Naive B cell (primary cell): ENCODE measurements around the gene MARCHF10. TPM values are rescaled to one million over a fixed set of nuclear protein-coding genes. Genes with fewer than 3 reads are reported as not detected.
A peak's percentile ranks its signal among the peaks of the same experiment; 100 is the strongest.

Experiments used
- ATAC-seq, 2 donors: fragments of 150-1000 bp; cut with Tn5 transposase; 2 replicates each; pipeline ENCODE4 v1.10.0; 2021; ENCODE audit warnings: low read depth in 2 of 2, mild to moderate bottlenecking in 2 of 2, moderate library complexity in 2 of 2
- DNase-seq: peaks from one replicate; pipeline ENCODE4 v3.0.0; 2022
- H3K27ac Mint-ChIP-seq, 6 donors: one replicate each; pipeline ENCODE4 v1.8.0; 2020 to 2022; ENCODE audit warnings: mild to moderate bottlenecking in 6 of 6, mixed read lengths in 6 of 6, moderate library complexity in 5 of 6, inconsistent platforms in 2 of 6
- H3K27me3 Mint-ChIP-seq, 3 donors: one replicate each; pipeline ENCODE4 v1.8.0; 2021 to 2022; ENCODE audit warnings: mixed read lengths in 3 of 3, mild to moderate bottlenecking in 1 of 3
- H3K36me3 Mint-ChIP-seq, 2 donors: one replicate each; pipeline ENCODE4 v1.8.0; 2020 to 2022; ENCODE audit warnings: mixed read lengths in 2 of 2, inconsistent platforms in 1 of 2, mild to moderate bottlenecking in 1 of 2
- H3K4me1 Mint-ChIP-seq, 3 donors: one replicate each; pipeline ENCODE4 v1.8.0; 2020 to 2022; ENCODE audit warnings: mixed read lengths in 3 of 3, inconsistent platforms in 1 of 3, mild to moderate bottlenecking in 1 of 3, moderate library complexity in 1 of 3
- H3K4me3 Mint-ChIP-seq, 8 donors: one replicate each; pipeline ENCODE4 v1.8.0; 2020 to 2022; ENCODE audit warnings: mild to moderate bottlenecking in 8 of 8, mixed read lengths in 8 of 8, moderate library complexity in 8 of 8, inconsistent platforms in 2 of 8
- H3K9me3 Mint-ChIP-seq, 7 donors: one replicate each; pipeline ENCODE4 v1.8.0; 2020 to 2022; ENCODE audit warnings: mixed read lengths in 7 of 7, mild to moderate bottlenecking in 5 of 7, inconsistent platforms in 2 of 7, moderate library complexity in 1 of 7
- polyA plus RNA-seq, 6 donors: library from polyadenylated mRNA; unstranded; fragments of 300-500 nt; fragmentation: Illumina TruSeq; gene quantifications; one replicate each; pipeline ENCODE4 v1.2.3, GENCODE V29; 2021; ENCODE audit warnings: low read depth in 6 of 6

The MARCHF10 gene
- polyA plus RNA-seq, 6 donors from 2014 or later: 0.21 to 0.27 TPM; not detected in 4

GRCh38 chr17:62774338-62774737 lies 33.8 kb downstream of the MARCHF10 start:
- Mint-ChIP-seq H3K9me3 (peaks cover 0 to 11% (median 4%) of the 10 kb centered on the region in 7 donors), H3K27me3 (peaks cover 14 to 31% (median 23%) of the 10 kb centered on the region in 3 donors), H3K4me3 (no peak overlapping the region), H3K36me3 (no peaks in the 10 kb centered on the region), H3K4me1 (no peaks in the 10 kb centered on the region), H3K27ac (peak overlapping the region in 1 of 6 donors; percentile 51)
- no peak for DNase-seq
- no peak for ATAC-seq

GRCh38 chr17:62767997-62768396 lies 40.1 kb downstream of the MARCHF10 start:
- H3K9me3 Mint-ChIP-seq: peaks cover 0 to 14% (median 4%) of the 10 kb centered on the region in 7 donors
- peaks cover 0 to 23% (median 12%) of the 10 kb centered on the region in 3 donors for H3K27me3 Mint-ChIP-seq
- H3K4me3 Mint-ChIP-seq: no peak overlapping the region
- H3K4me1 Mint-ChIP-seq: no peaks in the 10 kb centered on the region
- no peaks in the 10 kb centered on the region for H3K36me3 Mint-ChIP-seq
- ATAC-seq (no peak), DNase-seq (no peak)
- peak overlapping the region in 1 of 6 donors; percentile 15 for H3K27ac Mint-ChIP-seq

- Mint-ChIP-seq H3K36me3 (no peaks in the 10 kb centered on the region), H3K4me1 (no peaks in the 10 kb centered on the region), H3K27ac (peak overlapping the region in 1 of 6 donors; percentile 15), H3K27me3 (peaks cover 0 to 23% (median 17%) of the 10 kb centered on the region in 3 donors), H3K4me3 (no peak overlapping the region), H3K9me3 (peaks cover 0 to 3% (median 0%) of the 10 kb centered on the region in 7 donors)
- DNase-seq (no peak), ATAC-seq (no peak)
Measured at GRCh38 chr17:62765351-62765750, 42.8 kb downstream of the MARCHF10 start.

- Mint-ChIP-seq H3K4me3 (no peak overlapping the region), H3K27ac (peak overlapping the region in 1 of 6 donors; percentile 11), H3K36me3 (no peaks in the 10 kb centered on the region), H3K4me1 (no peaks in the 10 kb centered on the region), H3K9me3 (peaks cover 0 to 3% (median 0%) of the 10 kb centered on the region in 7 donors), H3K27me3 (peaks cover 0 to 31% (median 17%) of the 10 kb centered on the region in 3 donors)
- ATAC-seq: no peak
- DNase-seq: no peak
Measured at GRCh38 chr17:62763891-62764600, 44.1 kb downstream of the MARCHF10 start.

GRCh38 chr17:62761884-62762283 lies 46.2 kb downstream of the MARCHF10 start:
- ATAC-seq: no peak
- H3K9me3 Mint-ChIP-seq: no peaks in the 10 kb centered on the region
- no peak overlapping the region for H3K27ac Mint-ChIP-seq
- DNase-seq: no peak
- H3K36me3 Mint-ChIP-seq: no peaks in the 10 kb centered on the region
- no peak overlapping the region for H3K4me3 Mint-ChIP-seq
- peaks cover 0 to 31% (median 16%) of the 10 kb centered on the region in 3 donors for H3K27me3 Mint-ChIP-seq
- no peaks in the 10 kb centered on the region for H3K4me1 Mint-ChIP-seq

- no peak for DNase-seq
Measured at GRCh38 chr17:62760945-62761267, 47.2 kb downstream of the MARCHF10 start.

GRCh38 chr17:62760059-62760944 lies 47.8 kb downstream of the MARCHF10 start:
- H3K4me1 Mint-ChIP-seq: no peaks in the 10 kb centered on the region
- no peak for DNase-seq
- H3K27ac Mint-ChIP-seq: no peak overlapping the region
- H3K36me3 Mint-ChIP-seq: no peaks in the 10 kb centered on the region
- no peak for ATAC-seq
- peaks cover 0 to 31% (median 10%) of the 10 kb centered on the region in 3 donors for H3K27me3 Mint-ChIP-seq
- H3K4me3 Mint-ChIP-seq: no peak overlapping the region
- no peaks in the 10 kb centered on the region for H3K9me3 Mint-ChIP-seq

More at GRCh38 chr17:62760945-62761267, 47.2 kb downstream of the MARCHF10 start:
- Mint-ChIP-seq H3K27ac (no peak overlapping the region), H3K36me3 (no peaks in the 10 kb centered on the region), H3K4me3 (no peak overlapping the region), H3K27me3 (peaks cover 0 to 31% (median 10%) of the 10 kb centered on the region in 3 donors), H3K4me1 (no peaks in the 10 kb centered on the region), H3K9me3 (no peaks in the 10 kb centered on the region)
- no peak for ATAC-seq

GRCh38 chr17:62757500-62757951 lies 50.6 kb downstream of the MARCHF10 start:
- H3K9me3 Mint-ChIP-seq: no peaks in the 10 kb centered on the region
- no peak overlapping the region for H3K4me3 Mint-ChIP-seq
- H3K27ac Mint-ChIP-seq: no peak overlapping the region
- H3K36me3 Mint-ChIP-seq: no peaks in the 10 kb centered on the region
- H3K4me1 Mint-ChIP-seq: no peaks in the 10 kb centered on the region
- no peak for DNase-seq
- peaks cover 0 to 25% (median 0%) of the 10 kb centered on the region in 3 donors for H3K27me3 Mint-ChIP-seq
- no peak for ATAC-seq

GRCh38 chr17:62756198-62756597 lies 51.9 kb downstream of the MARCHF10 start:
- H3K27ac Mint-ChIP-seq: peak overlapping the region in 1 of 6 donors; percentile 41
- H3K4me1 Mint-ChIP-seq: no peaks in the 10 kb centered on the region
- H3K36me3 Mint-ChIP-seq: no peaks in the 10 kb centered on the region
- no peak overlapping the region for H3K4me3 Mint-ChIP-seq
- H3K9me3 Mint-ChIP-seq: no peaks in the 10 kb centered on the region
- H3K27me3 Mint-ChIP-seq: peaks cover 0 to 18% (median 0%) of the 10 kb centered on the region in 3 donors
- ATAC-seq (no peak), DNase-seq (no peak)

GRCh38 chr17:62755141-62755851 lies 52.8 kb downstream of the MARCHF10 start:
- H3K36me3 Mint-ChIP-seq: no peaks in the 10 kb centered on the region
- no peak overlapping the region for H3K4me3 Mint-ChIP-seq
- DNase-seq (no peak), ATAC-seq (no peak)
- H3K9me3 Mint-ChIP-seq: no peaks in the 10 kb centered on the region
- no peak overlapping the region for H3K27ac Mint-ChIP-seq
- no peaks in the 10 kb centered on the region for H3K4me1 Mint-ChIP-seq
- peaks cover 0 to 12% (median 3%) of the 10 kb centered on the region in 3 donors for H3K27me3 Mint-ChIP-seq

- H3K36me3 Mint-ChIP-seq: no peaks in the 10 kb centered on the region
- ATAC-seq (no peak), DNase-seq (no peak)
- H3K27ac Mint-ChIP-seq: no peak overlapping the region
- no peaks in the 10 kb centered on the region for H3K9me3 Mint-ChIP-seq
- H3K27me3 Mint-ChIP-seq: peaks cover 0 to 12% (median 10%) of the 10 kb centered on the region in 3 donors
- no peak overlapping the region for H3K4me3 Mint-ChIP-seq
- no peaks in the 10 kb centered on the region for H3K4me1 Mint-ChIP-seq
Measured at GRCh38 chr17:62754631-62755030, 53.5 kb downstream of the MARCHF10 start.

- no peaks in the 10 kb centered on the region for H3K4me1 Mint-ChIP-seq
- H3K9me3 Mint-ChIP-seq: no peaks in the 10 kb centered on the region
- H3K27me3 Mint-ChIP-seq: peaks cover 0 to 13% (median 11%) of the 10 kb centered on the region in 3 donors
- DNase-seq: no peak
- no peaks in the 10 kb centered on the region for H3K36me3 Mint-ChIP-seq
- no peak overlapping the region for H3K4me3 Mint-ChIP-seq
- no peak overlapping the region for H3K27ac Mint-ChIP-seq
- ATAC-seq: no peak
Measured at GRCh38 chr17:62753562-62753961, 54.6 kb downstream of the MARCHF10 start.

GRCh38 chr17:62751060-62751691 lies 56.9 kb downstream of the MARCHF10 start:
- H3K9me3 Mint-ChIP-seq: no peaks in the 10 kb centered on the region
- ATAC-seq: no peak
- no peaks in the 10 kb centered on the region for H3K36me3 Mint-ChIP-seq
- H3K4me3 Mint-ChIP-seq: no peak overlapping the region
- DNase-seq: no peak
- no peak overlapping the region for H3K27ac Mint-ChIP-seq
- H3K27me3 Mint-ChIP-seq: peaks cover 0 to 15% (median 15%) of the 10 kb centered on the region in 3 donors
- H3K4me1 Mint-ChIP-seq: no peaks in the 10 kb centered on the region
